ENCODE measurements around the gene CD300C. TPM values are rescaled to one million over a fixed set of nuclear protein-coding genes. Genes with fewer than 3 reads are reported as not detected.

Gene CD300C
- total and polyA plus RNA-seq, 10 of the 15 experiments (the other 5 are each of a cell fraction or from before 2014, with no cell fraction given): 0.12 to 0.38 (median 0.23) TPM; not detected in 3

- RAD21 ChIA-PET (ENCODE audit: unreplicated experiment): no interaction called here
- no peak overlapping the region for H3K9ac ChIP-seq (ENCODE audit: control insufficient read depth, insufficient read depth, low read length)
- DNase-seq (ENCODE audit: low read depth, low spot score) (no peak), ATAC-seq (no peak), FAIRE-seq (no peak)
- no peak overlapping the region for H3K4me2 ChIP-seq (ENCODE audit: control insufficient read depth, insufficient read depth)
- intact Hi-C loops (cut with micrococcal nuclease; ENCODE audit: unreplicated experiment): no loop called here
- TF ChIP-seq YBX1 (IDR thresholded peaks at IDR 0.05): no peak
- no peak for TF ChIP-seq ETV6 (conservative IDR thresholded peaks at IDR 0.05 in 1 of 2, IDR thresholded peaks at IDR 0.05 in 1 of 2; ENCODE audit: borderline replicate concordance in 1 of 2, low read depth in 1 of 2)
- no peak for TF ChIP-seq RELA (IDR thresholded peaks at IDR 0.05; ENCODE audit: borderline replicate concordance, partially characterized antibody)
- no peak for TF ChIP-seq TCF7 (IDR thresholded peaks at IDR 0.05; ENCODE audit: borderline replicate concordance)
- no peak for TF ChIP-seq EGR1 (IDR thresholded peaks at IDR 0.05; ENCODE audit: borderline replicate concordance in 1 of 2, low read depth in 2 of 2, low read length in 2 of 2)
- TF ChIP-seq NR2C1 (IDR thresholded peaks at IDR 0.05): no peak
- TF ChIP-seq PAX5 (IDR thresholded peaks at IDR 0.05; ENCODE audit: borderline replicate concordance, low read depth, low read length): no peak
- TF ChIP-seq POLR2AphosphoS2 (IDR thresholded peaks at IDR 0.05; ENCODE audit: low read depth, low read length): no peak
- TF ChIP-seq ZZZ3 (IDR thresholded peaks at IDR 0.05; ENCODE audit: control insufficient read depth, insufficient read length, low read depth): no peak
- no peak overlapping the region for H2AFZ ChIP-seq (ENCODE audit: control insufficient read depth, low read depth, low read length)
- H3K27me3 ChIP-seq (replicated peaks in 1 of 2; ENCODE audit: control insufficient read depth in 2 of 2, insufficient read depth in 2 of 2, low read length in 1 of 2): no peaks in the 10 kb centered on the region; a peak in 1 of 4 replicates
- H3K27ac ChIP-seq (ENCODE audit: control insufficient read depth, insufficient read depth): no peak overlapping the region
- no peak overlapping the region for H3K4me3 ChIP-seq
- CTCF ChIA-PET: no interaction called here
- WGBS (ENCODE audit: insufficient coverage, insufficient replicate concordance, low lambda C conversion rate, missing lambda C conversion rate): 63% methylated on average over 9 of the region's 9 CpGs
- SMC1A ChIA-PET (ENCODE audit: uncharacterized antibody, unreplicated experiment): no interaction called here
- H3K9me3 ChIP-seq (replicated peaks; ENCODE audit: control insufficient read depth, insufficient read depth, low read length): no peaks in the 10 kb centered on the region; the same call in 2 of the 3 replicates
- BruUV-seq (replicated peaks): no TSS peak
- in situ Hi-C loops (cut with MboI): loop anchor here (10.0 kb wide), 1 partner anchor 64 kb away; no protein-coding TSS in a partner anchor
- POLR2A ChIA-PET: no interaction called here
- H4K20me1 ChIP-seq (ENCODE audit: control insufficient read depth, insufficient read depth): no peaks in the 10 kb centered on the region
- no peaks in the 10 kb centered on the region for H3K79me2 ChIP-seq (ENCODE audit: control insufficient read depth, insufficient read depth, low read length)
- H3K36me3 ChIP-seq (ENCODE audit: control insufficient read depth in 2 of 2, insufficient read depth in 2 of 2, low read length in 1 of 2): no peaks in the 10 kb centered on the region
- no peaks in the 10 kb centered on the region for H3K4me1 ChIP-seq (ENCODE audit: control insufficient read depth, insufficient read depth, low read length)
These were observed 33.1 kb upstream of the CD300C start for GRCh38 chr17:74578979-74579378.

All from GM12878 (cell line).